ENCODE measurements around the gene WDFY4.

DNA sequence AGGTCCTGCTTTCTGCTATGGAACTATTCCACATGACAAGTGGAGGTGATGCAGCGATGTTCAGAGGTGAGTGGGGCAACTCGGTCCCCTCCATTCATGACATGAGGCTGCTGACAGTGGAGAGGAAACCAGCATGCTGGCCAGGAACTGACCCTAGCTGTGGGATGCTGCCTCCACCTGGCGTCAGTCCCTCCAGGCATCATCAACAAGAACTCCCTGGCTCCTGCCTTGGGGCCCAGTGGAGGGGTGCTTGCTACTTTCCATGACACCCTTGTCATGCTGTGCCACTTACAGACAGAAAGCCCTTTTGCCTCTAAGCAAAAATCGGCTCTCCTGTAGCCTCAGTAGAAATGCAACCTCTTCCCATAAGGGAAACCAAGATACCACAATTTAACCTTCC is 136.4 kb downstream of the WDFY4 start:
- TF ChIP-seq CTCF (conservative IDR thresholded peaks at IDR 0.05 in 1 of 2, IDR thresholded peaks at IDR 0.05 in 1 of 2; ENCODE audit: low read depth in 1 of 2, low read length in 2 of 2) (no peak), EZH2 (IDR thresholded peaks at IDR 0.05; ENCODE audit: low read length, missing control alignments) (no peak)
